ENCODE data around the gene RNFT2.
"Not testable (repeated sequence)": the region's sequence is repeated elsewhere in the genome, so short reads cannot be mapped to it uniquely, and the experiment has no call there.

RNFT2 gene

GRCh38 chr12:116794725-116795124, 56.6 kb downstream of the RNFT2 start:
- DNase-seq (ENCODE audit: low read depth in 2 of 2) = no peak

- DNase-seq (ENCODE audit: low read depth in 2 of 2) = no peak
These were observed 59.8 kb downstream of the RNFT2 start for GRCh38 chr12:116797885-116798284.

GRCh38 chr12:116798719-116799118, 60.6 kb downstream of the RNFT2 start:
- no peak for DNase-seq (ENCODE audit: low read depth in 2 of 2)

- no peak for DNase-seq (ENCODE audit: low read depth in 2 of 2)
These were observed 61.8 kb downstream of the RNFT2 start for GRCh38 chr12:116799955-116800354.

- no peak for DNase-seq (ENCODE audit: low read depth in 2 of 2)
These were observed 62.8 kb downstream of the RNFT2 start for GRCh38 chr12:116800918-116801317.

- no peak for DNase-seq (ENCODE audit: low read depth in 2 of 2)
These were observed 63.9 kb downstream of the RNFT2 start for GRCh38 chr12:116802018-116802417.

GRCh38 chr12:116803013-116803736, 65.1 kb downstream of the RNFT2 start:
- no peak for DNase-seq (ENCODE audit: low read depth in 2 of 2)

- DNase-seq (ENCODE audit: low read depth in 2 of 2) = no peak
These were observed 65.9 kb downstream of the RNFT2 start for GRCh38 chr12:116804051-116804450.

- DNase-seq (ENCODE audit: low read depth in 2 of 2) = no peak
These were observed 68.8 kb downstream of the RNFT2 start for GRCh38 chr12:116806845-116807440.

- DNase-seq (ENCODE audit: low read depth in 2 of 2) = no peak
These were observed 69.4 kb downstream of the RNFT2 start for GRCh38 chr12:116807546-116807945.

- DNase-seq (ENCODE audit: low read depth in 2 of 2) = no peak
These were observed 70.3 kb downstream of the RNFT2 start for GRCh38 chr12:116808113-116809105.

GRCh38 chr12:116812238-116812637, 74.1 kb downstream of the RNFT2 start:
- DNase-seq (ENCODE audit: low read depth in 2 of 2) = no peak

- DNase-seq (ENCODE audit: low read depth in 2 of 2) = no peak
These were observed 75.3 kb downstream of the RNFT2 start for GRCh38 chr12:116813271-116814041.

GRCh38 chr12:116814766-116815165, 76.7 kb downstream of the RNFT2 start:
- DNase-seq (ENCODE audit: low read depth in 2 of 2) = not testable (repeated sequence)

GRCh38 chr12:116818341-116818856, 80.3 kb downstream of the RNFT2 start:
- peak in 1 of 2 donors; percentile 6 for DNase-seq (ENCODE audit: low read depth in 2 of 2)

- DNase-seq (ENCODE audit: low read depth in 2 of 2) = peak; percentile 84 to 85
These were observed 81.1 kb downstream of the RNFT2 start for GRCh38 chr12:116818948-116819832.

- no peak for DNase-seq (ENCODE audit: low read depth in 2 of 2)
These were observed 82.0 kb downstream of the RNFT2 start for GRCh38 chr12:116820064-116820656.

GRCh38 chr12:116821291-116821690, 83.2 kb downstream of the RNFT2 start:
- DNase-seq (ENCODE audit: low read depth in 2 of 2) = no peak

GRCh38 chr12:116827432-116827831, 89.3 kb downstream of the RNFT2 start:
- no peak for DNase-seq (ENCODE audit: low read depth in 2 of 2)

GRCh38 chr12:116832353-116832752, 94.2 kb downstream of the RNFT2 start:
- DNase-seq (ENCODE audit: low read depth in 2 of 2) = no peak

Data from stimulated activated CD8-positive, alpha-beta memory T cell treated with anti-CD3 and anti-CD28 coated beads, Interleukin-15, amount 100 ng/mL, for 48 hours (primary cell).